ENCODE results near the gene DPH7.
"Not testable (repeated sequence)": the region's sequence is repeated elsewhere in the genome, so short reads cannot be mapped to it uniquely, and the experiment has no call there.

The DPH7 gene

GRCh38 chr9:137578518-137579258 lies at the start of gene DPH7:
TSS of gene DPH7 (minus strand) at chr9:137578925. CDS start at chr9:137578777, 148 bp downstream.
- DNase-seq: peak; percentile 75 to 82

GRCh38 chr9:137627406-137627805 lies 48.7 kb upstream of the DPH7 start:
- DNase-seq: not testable (repeated sequence)

- DNase-seq: no peak
Measured at GRCh38 chr9:137626464-137626863, 47.7 kb upstream of the DPH7 start.

- DNase-seq: not testable (repeated sequence)
Measured at GRCh38 chr9:137622211-137622610, 43.5 kb upstream of the DPH7 start.

- DNase-seq: no peak
Measured at GRCh38 chr9:137621131-137621757, 42.5 kb upstream of the DPH7 start.

- DNase-seq: no peak
Measured at GRCh38 chr9:137620581-137620980, 41.9 kb upstream of the DPH7 start.

- no peak for DNase-seq
Measured at GRCh38 chr9:137620048-137620405, 41.3 kb upstream of the DPH7 start.

- DNase-seq: peak in 1 of 2 donors; percentile 7
Measured at GRCh38 chr9:137619240-137620047, 40.7 kb upstream of the DPH7 start.

- DNase-seq: peak; percentile 57 to 80
Measured at GRCh38 chr9:137618105-137619067, 39.7 kb upstream of the DPH7 start, which contains the start of gene EHMT1. TSS of gene EHMT1 (plus strand) at chr9:137619005. CDS start at chr9:137619029, 24 bp downstream.

- no peak for DNase-seq
Measured at GRCh38 chr9:137615387-137615871, 36.7 kb upstream of the DPH7 start.

- DNase-seq: no peak
Measured at GRCh38 chr9:137614631-137615386, 36.1 kb upstream of the DPH7 start.

GRCh38 chr9:137613738-137614523 lies 35.2 kb upstream of the DPH7 start:
- no peak for DNase-seq

GRCh38 chr9:137613259-137613658 lies 34.5 kb upstream of the DPH7 start:
- no peak for DNase-seq

GRCh38 chr9:137612741-137613142 lies 34.0 kb upstream of the DPH7 start:
- no peak for DNase-seq

- DNase-seq: no peak
Measured at GRCh38 chr9:137611623-137612609, 33.2 kb upstream of the DPH7 start.

GRCh38 chr9:137610944-137611343 lies 32.2 kb upstream of the DPH7 start:
- DNase-seq: no peak

GRCh38 chr9:137607141-137607857 lies 28.6 kb upstream of the DPH7 start:
- DNase-seq: no peak

GRCh38 chr9:137606734-137607138 lies 28.0 kb upstream of the DPH7 start:
- DNase-seq: no peak

Data from bone marrow (tissue), 2 donors.